ENCODE results near the gene KIF26A.
A peak's percentile ranks its signal among the peaks of the same experiment; 100 is the strongest.

The KIF26A gene

GRCh38 chr14:104138098-104138717 lies at the start of gene KIF26A:
TSS of gene KIF26A (plus strand) at chr14:104138587. CDS start at chr14:104138723, 136 bp downstream.
- no peak for DNase-seq (ENCODE audit: extremely low read depth, insufficient read length)
- no peaks in the 10 kb centered on the region for H3K36me3 ChIP-seq (ENCODE audit: control insufficient read depth, insufficient read depth, low read length)
- H3K27me3 ChIP-seq (replicated peaks; ENCODE audit: control insufficient read depth, insufficient read depth, low read length): peaks cover 2% of the 10 kb centered on the region
- H3K4me3 ChIP-seq (replicated peaks; ENCODE audit: low read depth, low read length): peak within 1 kb of the TSS; percentile 22
- TF ChIP-seq, protein P1, sequence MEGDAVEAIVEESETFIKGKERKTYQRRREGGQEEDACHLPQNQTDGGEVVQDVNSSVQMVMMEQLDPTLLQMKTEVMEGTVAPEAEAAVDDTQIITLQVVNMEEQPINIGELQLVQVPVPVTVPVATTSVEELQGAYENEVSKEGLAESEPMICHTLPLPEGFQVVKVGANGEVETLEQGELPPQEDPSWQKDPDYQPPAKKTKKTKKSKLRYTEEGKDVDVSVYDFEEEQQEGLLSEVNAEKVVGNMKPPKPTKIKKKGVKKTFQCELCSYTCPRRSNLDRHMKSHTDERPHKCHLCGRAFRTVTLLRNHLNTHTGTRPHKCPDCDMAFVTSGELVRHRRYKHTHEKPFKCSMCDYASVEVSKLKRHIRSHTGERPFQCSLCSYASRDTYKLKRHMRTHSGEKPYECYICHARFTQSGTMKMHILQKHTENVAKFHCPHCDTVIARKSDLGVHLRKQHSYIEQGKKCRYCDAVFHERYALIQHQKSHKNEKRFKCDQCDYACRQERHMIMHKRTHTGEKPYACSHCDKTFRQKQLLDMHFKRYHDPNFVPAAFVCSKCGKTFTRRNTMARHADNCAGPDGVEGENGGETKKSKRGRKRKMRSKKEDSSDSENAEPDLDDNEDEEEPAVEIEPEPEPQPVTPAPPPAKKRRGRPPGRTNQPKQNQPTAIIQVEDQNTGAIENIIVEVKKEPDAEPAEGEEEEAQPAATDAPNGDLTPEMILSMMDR (IDR thresholded peaks at IDR 0.05; ENCODE audit: insufficient read depth, low read length, poor library complexity, severe bottlenecking): no peak

DNA sequence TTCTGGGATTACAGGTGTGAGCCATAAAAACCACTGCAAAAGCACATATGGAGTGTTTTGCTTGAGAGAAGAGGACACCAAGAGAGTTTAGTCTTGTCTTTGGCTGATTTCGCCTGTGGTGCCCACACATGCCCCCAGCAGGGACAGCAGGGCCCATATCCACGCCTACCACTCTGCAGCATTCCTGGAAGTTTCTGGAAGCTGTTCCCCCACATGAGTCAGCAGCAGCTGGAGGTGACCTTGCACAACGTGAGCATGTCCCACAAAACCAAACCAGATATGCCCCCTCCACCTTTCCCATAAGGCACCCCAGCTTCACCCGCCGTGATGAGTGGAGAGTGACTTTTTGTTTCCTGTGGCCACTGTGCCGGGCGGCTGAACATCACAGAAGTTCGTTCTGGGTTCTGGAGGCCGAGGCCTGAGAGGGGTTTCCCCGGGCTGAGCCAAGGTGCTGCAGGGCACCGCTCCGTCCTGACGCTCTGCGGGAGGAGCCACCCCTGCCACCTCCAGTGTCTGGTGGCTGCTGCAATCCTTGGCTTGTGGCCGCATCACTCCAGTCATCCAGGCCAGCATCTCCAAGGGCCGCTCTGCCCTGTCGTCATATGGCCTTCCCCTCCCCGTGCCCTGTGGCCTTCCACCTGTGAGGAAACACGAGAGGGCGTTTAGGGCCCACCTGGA lies 48.2 kb upstream of the KIF26A start:
- H3K36me3 ChIP-seq (ENCODE audit: control insufficient read depth, insufficient read depth, low read length): no peaks in the 10 kb centered on the region

DNA sequence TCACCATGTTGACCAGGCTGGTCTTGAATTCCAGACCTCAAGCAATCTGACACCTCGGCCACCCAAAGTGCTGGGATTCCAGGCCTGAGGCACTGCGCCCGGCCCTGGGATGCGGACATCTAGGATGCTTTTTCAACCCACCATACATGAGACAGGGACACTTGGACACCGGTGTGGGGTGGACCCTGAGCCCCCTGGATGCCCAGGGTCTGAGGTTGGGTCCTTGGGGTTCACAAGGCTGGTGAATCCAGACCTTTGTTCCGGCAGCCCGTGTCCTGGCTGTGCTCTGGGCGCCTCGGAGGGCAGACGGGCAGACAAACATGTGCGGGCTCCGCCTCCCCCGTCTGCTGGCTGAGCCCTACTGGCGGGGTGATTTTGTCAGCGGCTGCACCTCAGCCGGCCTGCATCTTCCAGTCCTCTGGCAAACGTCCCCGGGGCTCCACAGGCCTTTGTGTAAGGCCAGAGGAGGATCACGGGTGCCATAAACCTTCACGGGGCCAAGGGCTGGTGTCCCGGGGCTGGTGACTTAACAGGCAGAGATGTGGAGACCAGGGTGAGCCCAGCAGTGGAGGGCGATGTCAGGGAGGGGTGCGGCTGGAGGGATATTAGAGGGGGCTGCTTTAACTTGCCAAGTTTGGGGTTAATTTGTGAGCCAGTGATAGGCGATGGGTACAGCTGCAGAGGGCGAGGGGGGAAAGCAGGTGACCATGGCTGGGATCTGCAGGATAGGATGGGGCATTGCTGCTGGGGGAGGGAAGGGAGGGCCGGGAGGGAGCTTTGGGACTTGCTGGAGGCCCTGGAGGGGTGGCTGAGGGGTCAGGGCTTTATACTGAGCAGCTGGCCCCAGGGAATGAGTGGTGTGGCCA lies 47.1 kb upstream of the KIF26A start:
- H3K27me3 ChIP-seq (replicated peaks; ENCODE audit: control insufficient read depth, insufficient read depth, low read length): no peaks in the 10 kb centered on the region
- no peaks in the 10 kb centered on the region for H3K36me3 ChIP-seq (ENCODE audit: control insufficient read depth, insufficient read depth, low read length)
- H3K4me3 ChIP-seq (replicated peaks; ENCODE audit: low read depth, low read length): no peak overlapping the region
- TF ChIP-seq, protein P1 (IDR thresholded peaks at IDR 0.05; ENCODE audit: insufficient read depth, low read length, poor library complexity, severe bottlenecking): no peak
- no peak for DNase-seq (ENCODE audit: extremely low read depth, insufficient read length)

More for the DNA sequence above, 48.2 kb upstream of the KIF26A start:
- Histone ChIP-seq H3K27me3 (replicated peaks; ENCODE audit: control insufficient read depth, insufficient read depth, low read length) (no peaks in the 10 kb centered on the region), H3K4me3 (replicated peaks; ENCODE audit: low read depth, low read length) (no peak overlapping the region)
- TF ChIP-seq, protein P1 (IDR thresholded peaks at IDR 0.05; ENCODE audit: insufficient read depth, low read length, poor library complexity, severe bottlenecking): no peak
- no peak for DNase-seq (ENCODE audit: extremely low read depth, insufficient read length)

GRCh38 chr14:104091927-104092771 lies 46.2 kb upstream of the KIF26A start:
- TF ChIP-seq, protein P1 (IDR thresholded peaks at IDR 0.05; ENCODE audit: insufficient read depth, low read length, poor library complexity, severe bottlenecking): no peak
- H3K27me3 ChIP-seq (replicated peaks; ENCODE audit: control insufficient read depth, insufficient read depth, low read length): no peaks in the 10 kb centered on the region
- H3K4me3 ChIP-seq (replicated peaks; ENCODE audit: low read depth, low read length): no peak overlapping the region
- H3K36me3 ChIP-seq (ENCODE audit: control insufficient read depth, insufficient read depth, low read length): no peaks in the 10 kb centered on the region
- peak; percentile 0 for DNase-seq (ENCODE audit: extremely low read depth, insufficient read length)

DNA sequence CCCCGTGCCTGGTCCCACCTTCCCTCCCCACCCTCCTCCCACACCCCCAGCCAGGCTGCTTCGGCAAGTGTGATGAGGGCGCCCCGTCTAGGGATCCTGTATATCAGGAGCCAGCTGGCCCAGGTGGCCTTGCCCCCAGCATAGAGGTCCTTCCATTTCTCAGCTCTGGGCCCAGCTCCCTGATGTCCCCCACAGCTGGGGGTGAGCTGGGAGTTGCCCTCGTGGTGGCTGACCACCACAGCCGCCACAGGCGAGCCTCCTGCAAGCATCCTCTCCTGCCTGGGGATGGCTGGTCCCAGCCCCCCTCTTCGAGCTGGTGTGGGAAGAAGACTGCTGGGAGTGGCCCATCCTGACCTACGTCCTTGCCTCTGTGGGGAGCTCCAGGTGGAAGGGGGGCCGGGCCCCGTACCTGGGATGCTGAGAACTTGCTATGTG lies 45.4 kb upstream of the KIF26A start:
- no peaks in the 10 kb centered on the region for H3K27me3 ChIP-seq (replicated peaks; ENCODE audit: control insufficient read depth, insufficient read depth, low read length)
- H3K4me3 ChIP-seq (replicated peaks; ENCODE audit: low read depth, low read length): no peak overlapping the region
- H3K36me3 ChIP-seq (ENCODE audit: control insufficient read depth, insufficient read depth, low read length): no peaks in the 10 kb centered on the region
- no peak for DNase-seq (ENCODE audit: extremely low read depth, insufficient read length)
- TF ChIP-seq, protein P1 (IDR thresholded peaks at IDR 0.05; ENCODE audit: insufficient read depth, low read length, poor library complexity, severe bottlenecking): no peak
